Calu3 (cell line): ENCODE data around the gene SETD5. TPM values are rescaled to one million over a fixed set of nuclear protein-coding genes. Genes with fewer than 3 reads are reported as not detected.

Experiments
- BruUV-seq: library from RNA; stranded (reverse); fragments of 400-500 nt; replicated peaks from 2 replicates; lab custom pipeline; 2021; lab: Mats Ljungman, UMichigan
- CTCF ChIA-PET: fragments of 300-600 bp; sonication (Branson Sonifier 250); formaldehyde crosslinking; loops from one replicate; lab custom pipeline; 2022; ENCODE audit warnings: antibody characterized with exemption; lab: Charles Lee
- DNase-seq: peaks from one replicate; pipeline ENCODE4 v3.0.0; 2022
- H3K27ac Mint-ChIP-seq: one replicate; pipeline ENCODE4 v1.8.0; 2022; ENCODE audit warnings: mixed read lengths; ENCODE audit not compliant: unreplicated experiment
- H3K27me3 Mint-ChIP-seq: one replicate; pipeline ENCODE4 v1.8.0; 2022; ENCODE audit warnings: mixed read lengths; ENCODE audit not compliant: unreplicated experiment
- H3K36me3 Mint-ChIP-seq: one replicate; pipeline ENCODE4 v1.8.0; 2022; ENCODE audit warnings: mild to moderate bottlenecking, moderate library complexity, mixed read lengths; ENCODE audit not compliant: insufficient read depth, unreplicated experiment
- H3K4me1 Mint-ChIP-seq: one replicate; pipeline ENCODE4 v1.8.0; 2022; ENCODE audit warnings: mild to moderate bottlenecking, low read depth, mixed read lengths; ENCODE audit not compliant: unreplicated experiment
- H3K4me3 Mint-ChIP-seq: one replicate; pipeline ENCODE4 v1.8.0; 2022; ENCODE audit warnings: mild to moderate bottlenecking, low read depth, moderate library complexity, mixed read lengths; ENCODE audit not compliant: unreplicated experiment
- H3K9me3 Mint-ChIP-seq: one replicate; pipeline ENCODE4 v1.8.0; 2022; ENCODE audit warnings: low read depth, mixed read lengths; ENCODE audit not compliant: unreplicated experiment
- intact Hi-C: fragments of 100-400 bp; cut with micrococcal nuclease; formaldehyde crosslinking; loops from one replicate; pipeline ENCODE4 v1.10.0; 2022; ENCODE audit not compliant: unreplicated experiment
- total RNA-seq: library from RNA; stranded (reverse); gene quantifications from 2 replicates; pipeline ENCODE4 v1.2.3, GENCODE V29; 2022
- TF ChIP-seq, protein P1 (sequence below): fragments of 200-600 bp; IDR thresholded peaks from one replicate; pipeline ENCODE4 v1.8.0; 2022; ENCODE audit warnings: antibody characterized with exemption; ENCODE audit not compliant: unreplicated experiment

The SETD5 gene
- total RNA-seq, 1 experiment from 2014 or later, result 158 TPM

DNA sequence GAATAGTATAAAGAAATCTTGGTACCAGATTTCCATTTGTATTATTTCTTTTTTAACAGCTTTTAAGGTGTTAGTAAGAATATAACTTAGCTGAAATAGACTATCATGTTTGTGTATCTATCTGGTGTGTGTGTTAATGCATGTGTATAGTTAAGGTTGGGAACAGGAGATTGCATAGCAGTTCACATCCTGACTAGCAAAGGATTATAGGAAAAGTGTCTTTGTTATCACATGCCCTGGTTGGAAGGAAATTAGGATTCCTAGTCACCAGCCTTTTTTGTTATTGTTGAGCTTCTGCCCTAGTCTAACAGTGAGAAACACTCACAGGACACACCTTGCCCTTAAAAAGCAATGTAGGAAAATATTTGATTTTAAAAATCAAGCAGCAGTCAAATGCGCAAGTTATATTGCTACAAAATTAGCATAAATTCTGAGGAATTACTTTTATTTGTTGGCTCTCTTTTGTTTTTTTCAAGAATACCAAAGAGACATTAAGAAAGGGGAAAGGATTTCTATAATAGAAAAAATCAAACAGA lies 58.2 kb downstream of the SETD5 start:
- H3K27ac Mint-ChIP-seq, result no peak overlapping the region
- H3K27me3 Mint-ChIP-seq, result no peaks in the 10 kb centered on the region
- peaks cover 44% of the 10 kb centered on the region for H3K36me3 Mint-ChIP-seq
- intact Hi-C loops, result no loop called here
- H3K4me3 Mint-ChIP-seq, result no peak overlapping the region
- H3K9me3 Mint-ChIP-seq, result no peaks in the 10 kb centered on the region
- no peak for DNase-seq
- CTCF ChIA-PET, result no interaction called here
- TF ChIP-seq, protein P1, sequence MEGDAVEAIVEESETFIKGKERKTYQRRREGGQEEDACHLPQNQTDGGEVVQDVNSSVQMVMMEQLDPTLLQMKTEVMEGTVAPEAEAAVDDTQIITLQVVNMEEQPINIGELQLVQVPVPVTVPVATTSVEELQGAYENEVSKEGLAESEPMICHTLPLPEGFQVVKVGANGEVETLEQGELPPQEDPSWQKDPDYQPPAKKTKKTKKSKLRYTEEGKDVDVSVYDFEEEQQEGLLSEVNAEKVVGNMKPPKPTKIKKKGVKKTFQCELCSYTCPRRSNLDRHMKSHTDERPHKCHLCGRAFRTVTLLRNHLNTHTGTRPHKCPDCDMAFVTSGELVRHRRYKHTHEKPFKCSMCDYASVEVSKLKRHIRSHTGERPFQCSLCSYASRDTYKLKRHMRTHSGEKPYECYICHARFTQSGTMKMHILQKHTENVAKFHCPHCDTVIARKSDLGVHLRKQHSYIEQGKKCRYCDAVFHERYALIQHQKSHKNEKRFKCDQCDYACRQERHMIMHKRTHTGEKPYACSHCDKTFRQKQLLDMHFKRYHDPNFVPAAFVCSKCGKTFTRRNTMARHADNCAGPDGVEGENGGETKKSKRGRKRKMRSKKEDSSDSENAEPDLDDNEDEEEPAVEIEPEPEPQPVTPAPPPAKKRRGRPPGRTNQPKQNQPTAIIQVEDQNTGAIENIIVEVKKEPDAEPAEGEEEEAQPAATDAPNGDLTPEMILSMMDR, result no peak
- BruUV-seq, result no TSS peak
- H3K4me1 Mint-ChIP-seq, result no peaks in the 10 kb centered on the region

DNA sequence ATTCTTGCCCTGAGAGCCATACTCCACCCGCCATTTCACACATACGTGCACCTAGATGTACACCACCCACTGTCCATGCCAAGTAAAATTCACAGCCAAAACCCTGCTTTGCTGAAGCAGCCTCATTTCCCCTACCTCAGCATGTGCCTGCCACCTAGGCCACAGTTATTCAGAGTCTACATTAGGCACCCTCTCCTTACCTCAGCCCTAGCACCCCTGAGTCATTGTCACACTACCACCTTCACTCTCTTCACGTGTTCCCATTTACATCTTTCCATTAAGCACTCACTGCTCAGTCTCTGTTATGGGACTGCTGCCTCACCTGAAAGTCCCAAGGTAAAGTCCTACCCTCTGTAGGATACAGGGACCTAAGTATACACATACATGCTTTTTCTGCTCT lies 70.0 kb downstream of the SETD5 start:
- Mint-ChIP-seq H3K9me3 (no peaks in the 10 kb centered on the region), H3K36me3 (peaks cover 90% of the 10 kb centered on the region), H3K27me3 (no peaks in the 10 kb centered on the region), H3K4me3 (no peak overlapping the region), H3K4me1 (peaks cover 8% of the 10 kb centered on the region), H3K27ac (peak overlapping the region; percentile 31)
- TF ChIP-seq, protein P1, result no peak
- CTCF ChIA-PET, result no interaction called here
- intact Hi-C loops, result no loop called here
- BruUV-seq, result no TSS peak
- DNase-seq, result no peak

DNA sequence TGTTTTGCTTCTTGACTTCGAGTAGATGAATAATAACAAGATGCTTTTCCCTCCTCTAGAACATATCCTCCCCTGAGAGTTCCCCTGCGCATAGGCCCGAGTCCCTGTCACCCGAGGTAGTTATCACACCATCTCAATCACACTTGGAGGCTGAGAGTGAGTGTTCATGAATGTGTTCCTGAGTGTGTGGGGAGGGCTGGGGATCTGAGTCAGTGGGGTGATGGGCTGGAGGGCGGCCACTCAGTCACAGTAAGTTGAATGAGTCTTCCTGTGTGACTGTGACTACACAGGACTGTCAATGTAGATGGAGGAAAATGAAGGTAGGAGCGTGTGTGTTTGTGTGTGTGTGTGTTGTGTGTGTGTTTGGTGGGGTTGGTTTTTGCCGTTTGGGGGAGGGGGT lies 71.0 kb downstream of the SETD5 start:
- H3K27me3 Mint-ChIP-seq, result no peaks in the 10 kb centered on the region
- peaks cover 94% of the 10 kb centered on the region for H3K36me3 Mint-ChIP-seq
- intact Hi-C loops, result no loop called here
- DNase-seq, result no peak
- peaks cover 8% of the 10 kb centered on the region for H3K4me1 Mint-ChIP-seq
- TF ChIP-seq, protein P1, result no peak
- BruUV-seq, result no TSS peak
- peak overlapping the region; percentile 9 for H3K27ac Mint-ChIP-seq
- H3K4me3 Mint-ChIP-seq, result no peak overlapping the region
- no peaks in the 10 kb centered on the region for H3K9me3 Mint-ChIP-seq
- CTCF ChIA-PET, result no interaction called here

DNA sequence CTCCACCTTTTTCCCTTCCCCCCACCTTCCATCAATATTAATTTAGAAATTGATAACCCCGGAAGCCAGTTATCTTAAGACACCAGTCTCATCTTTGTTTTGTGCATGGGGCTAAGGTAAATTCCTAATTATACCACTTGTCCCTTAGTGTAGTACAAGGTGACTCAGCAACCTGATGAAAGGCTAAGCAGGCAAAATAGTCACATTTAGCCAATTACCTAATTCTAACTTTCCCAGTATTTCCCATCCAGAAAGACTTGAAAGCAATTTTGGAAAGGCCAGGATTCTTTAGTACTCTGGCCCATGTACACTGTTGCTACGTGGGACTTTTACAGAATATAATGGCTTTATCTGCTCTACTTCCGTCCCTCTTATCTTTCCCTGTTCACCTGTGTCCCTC lies 72.6 kb downstream of the SETD5 start:
- peaks cover 93% of the 10 kb centered on the region for H3K36me3 Mint-ChIP-seq
- intact Hi-C loops, result no loop called here
- DNase-seq, result no peak
- BruUV-seq, result no TSS peak
- no peaks in the 10 kb centered on the region for H3K27me3 Mint-ChIP-seq
- no peak overlapping the region for H3K27ac Mint-ChIP-seq
- no peaks in the 10 kb centered on the region for H3K9me3 Mint-ChIP-seq
- H3K4me3 Mint-ChIP-seq, result no peak overlapping the region
- TF ChIP-seq, protein P1, result no peak
- CTCF ChIA-PET, result no interaction called here
- peaks cover 8% of the 10 kb centered on the region for H3K4me1 Mint-ChIP-seq
